Caco-2 (cell line): Measurements from ENCODE around the gene PNMA8A. TPM values are rescaled to one million over a fixed set of nuclear protein-coding genes. Genes with fewer than 3 reads are reported as not detected.

ENCODE experiments used
- BruUV-seq: library from RNA; stranded (reverse); fragments of 400-500 nt; replicated peaks from 2 replicates; lab custom pipeline; 2021; lab: Mats Ljungman, UMichigan
- CTCF ChIA-PET: fragments of 300-600 bp; sonication (Branson Sonifier 250); formaldehyde crosslinking; loops from one replicate; lab custom pipeline; 2022; ENCODE audit warnings: antibody characterized with exemption; lab: Charles Lee
- POLR2A ChIA-PET: fragments of 300-600 bp; sonication (Branson Sonifier 250); formaldehyde crosslinking; loops from one replicate; lab custom pipeline; 2022; ENCODE audit warnings: antibody characterized with exemption; lab: Charles Lee
- DNase-seq, 2 experiments: peaks; one replicate each; pipeline versions ENCODE4 v3.0.0 to v3.0.0-alpha.2; 2020 to 2022
- H3K27me3 ChIP-seq: replicated peaks from 2 replicates; pipeline ENCODE4 v1.6.0; 2011; ENCODE audit warnings: low read length; ENCODE audit not compliant: control insufficient read depth, insufficient read depth
- H3K36me3 ChIP-seq: 2 replicates; pipeline ENCODE4 v1.5.1; 2011; ENCODE audit warnings: low read length; ENCODE audit not compliant: control insufficient read depth, insufficient read depth
- H3K4me1 ChIP-seq: fragments of 250-450 bp; sonication (Bioruptor Pico); 2 replicates; pipeline ENCODE4 v1.5.1; 2020; ENCODE audit warnings: mild to moderate bottlenecking
- H3K4me3 ChIP-seq: 2 replicates; pipeline ENCODE4 v1.5.1; 2011; ENCODE audit warnings: low read depth, mild to moderate bottlenecking, control low read depth, low read length
- H3K9me3 ChIP-seq: fragments of 250-450 bp; sonication (Bioruptor Pico); 2 replicates; pipeline ENCODE4 v1.5.1; 2020; ENCODE audit warnings: mild to moderate bottlenecking, moderate library complexity
- H3K27ac Mint-ChIP-seq: one replicate; pipeline ENCODE4 v1.8.0; 2022; ENCODE audit warnings: mixed read lengths; ENCODE audit not compliant: unreplicated experiment
- H3K27me3 Mint-ChIP-seq: one replicate; pipeline ENCODE4 v1.8.0; 2022; ENCODE audit warnings: mixed read lengths; ENCODE audit not compliant: insufficient read depth, unreplicated experiment
- H3K36me3 Mint-ChIP-seq: one replicate; pipeline ENCODE4 v1.8.0; 2022; ENCODE audit warnings: mild to moderate bottlenecking, mixed read lengths; ENCODE audit not compliant: insufficient read depth, unreplicated experiment
- H3K4me1 Mint-ChIP-seq: one replicate; pipeline ENCODE4 v1.8.0; 2022; ENCODE audit warnings: low read depth, mixed read lengths; ENCODE audit not compliant: unreplicated experiment
- H3K4me3 Mint-ChIP-seq: one replicate; pipeline ENCODE4 v1.8.0; 2022; ENCODE audit warnings: mild to moderate bottlenecking, moderate library complexity, mixed read lengths; ENCODE audit not compliant: unreplicated experiment
- H3K9me3 Mint-ChIP-seq: one replicate; pipeline ENCODE4 v1.8.0; 2022; ENCODE audit warnings: mixed read lengths; ENCODE audit not compliant: unreplicated experiment
- intact Hi-C: fragments of 100-400 bp; cut with micrococcal nuclease; formaldehyde crosslinking; loops from one replicate; pipeline ENCODE4 v1.10.0; 2022; ENCODE audit not compliant: unreplicated experiment
- total RNA-seq: library from RNA; stranded (reverse); gene quantifications from 2 replicates; pipeline ENCODE4 v1.2.3, GENCODE V29; 2022
- TF ChIP-seq, protein P1 (sequence below), 2 experiments: fragments of 200-600 bp in 1 of 2; IDR thresholded peaks; 1 replicate in 1 of 2; 2 replicates in 1 of 2; pipeline versions ENCODE4 v1.5.1 to v1.8.0; 2011 to 2022; ENCODE audit warnings: antibody characterized with exemption in 1 of 2, control low read depth in 1 of 2, inconsistent platforms in 1 of 2, low read depth in 1 of 2, low read length in 1 of 2, mild to moderate bottlenecking in 1 of 2, moderate library complexity in 1 of 2; ENCODE audit not compliant: insufficient read depth in 1 of 2, severe bottlenecking in 1 of 2, unreplicated experiment in 1 of 2

Gene PNMA8A
- total RNA-seq, 1 experiment from 2014 or later, result not detected

DNA sequence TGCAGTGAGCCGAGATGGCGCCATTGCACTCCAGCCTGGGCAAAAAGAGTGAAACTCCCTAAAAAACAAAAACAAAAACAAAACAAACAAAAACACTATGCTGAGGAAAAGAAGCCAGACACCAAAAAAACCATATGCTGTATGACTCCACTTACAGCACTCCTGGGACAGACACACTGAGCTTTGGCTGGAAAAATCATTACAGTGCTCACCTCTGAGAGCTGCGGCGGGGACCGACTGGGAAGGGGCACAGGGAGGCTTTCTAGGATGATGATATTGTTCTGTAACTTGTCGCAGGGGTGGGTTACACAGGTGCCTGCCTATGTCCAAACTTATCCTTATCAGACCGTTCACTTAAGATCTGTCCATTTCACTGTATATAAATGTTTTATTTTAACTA, 7.8 kb downstream of the PNMA8A start:
- DNase-seq, result no peak
- Mint-ChIP-seq H3K27ac (no peak overlapping the region), H3K27me3 (no peaks in the 10 kb centered on the region), H3K36me3 (no peaks in the 10 kb centered on the region), H3K4me1 (no peaks in the 10 kb centered on the region), H3K4me3 (no peak overlapping the region), H3K9me3 (no peaks in the 10 kb centered on the region)
- no peak overlapping the region for H3K4me3 ChIP-seq
- no peaks in the 10 kb centered on the region for H3K4me1 ChIP-seq
- ChIA-PET CTCF (no interaction called here), POLR2A (no interaction called here)
- TF ChIP-seq, protein P1, sequence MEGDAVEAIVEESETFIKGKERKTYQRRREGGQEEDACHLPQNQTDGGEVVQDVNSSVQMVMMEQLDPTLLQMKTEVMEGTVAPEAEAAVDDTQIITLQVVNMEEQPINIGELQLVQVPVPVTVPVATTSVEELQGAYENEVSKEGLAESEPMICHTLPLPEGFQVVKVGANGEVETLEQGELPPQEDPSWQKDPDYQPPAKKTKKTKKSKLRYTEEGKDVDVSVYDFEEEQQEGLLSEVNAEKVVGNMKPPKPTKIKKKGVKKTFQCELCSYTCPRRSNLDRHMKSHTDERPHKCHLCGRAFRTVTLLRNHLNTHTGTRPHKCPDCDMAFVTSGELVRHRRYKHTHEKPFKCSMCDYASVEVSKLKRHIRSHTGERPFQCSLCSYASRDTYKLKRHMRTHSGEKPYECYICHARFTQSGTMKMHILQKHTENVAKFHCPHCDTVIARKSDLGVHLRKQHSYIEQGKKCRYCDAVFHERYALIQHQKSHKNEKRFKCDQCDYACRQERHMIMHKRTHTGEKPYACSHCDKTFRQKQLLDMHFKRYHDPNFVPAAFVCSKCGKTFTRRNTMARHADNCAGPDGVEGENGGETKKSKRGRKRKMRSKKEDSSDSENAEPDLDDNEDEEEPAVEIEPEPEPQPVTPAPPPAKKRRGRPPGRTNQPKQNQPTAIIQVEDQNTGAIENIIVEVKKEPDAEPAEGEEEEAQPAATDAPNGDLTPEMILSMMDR (IDR thresholded peaks at IDR 0.05; ENCODE audit: insufficient read depth in 1 of 2, low read depth in 1 of 2, low read length in 1 of 2, severe bottlenecking in 1 of 2, unreplicated experiment in 1 of 2), result no peak
- intact Hi-C loops, result no loop called here
- no peaks in the 10 kb centered on the region for H3K27me3 ChIP-seq
- H3K36me3 ChIP-seq, result no peaks in the 10 kb centered on the region
- BruUV-seq, result no TSS peak
- no peaks in the 10 kb centered on the region for H3K9me3 ChIP-seq

DNA sequence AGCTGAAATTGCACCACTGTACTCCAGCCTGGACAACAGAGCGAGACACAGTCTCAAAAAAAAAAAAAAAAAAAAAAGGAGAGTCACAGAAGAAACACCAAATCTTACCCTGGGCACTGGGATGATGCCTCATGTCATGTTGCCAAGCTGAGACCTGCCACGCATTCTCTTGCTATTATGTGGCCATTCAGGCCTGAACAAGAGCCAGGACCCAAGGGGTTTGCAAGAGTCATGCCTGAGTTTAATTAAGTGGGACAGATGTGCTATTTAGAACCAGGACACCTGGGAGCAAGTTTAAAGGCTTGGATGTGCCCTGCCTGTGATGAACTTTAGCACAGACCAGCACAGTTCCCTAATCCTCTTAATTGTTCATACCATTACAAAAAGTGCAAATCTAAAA, 9.8 kb downstream of the PNMA8A start:
- Mint-ChIP-seq H3K9me3 (no peaks in the 10 kb centered on the region), H3K4me1 (no peaks in the 10 kb centered on the region), H3K4me3 (no peak overlapping the region), H3K27me3 (peaks cover 2% of the 10 kb centered on the region), H3K36me3 (no peaks in the 10 kb centered on the region), H3K27ac (no peak overlapping the region)
- POLR2A ChIA-PET, result interaction anchor here (0.6 kb wide), 1 partner anchor 50 kb away, joined by 4 read pairs; no protein-coding TSS in a partner anchor
- H3K4me3 ChIP-seq, result no peak overlapping the region
- CTCF ChIA-PET, result interaction anchor here (0.5 kb wide), 1 partner anchor 16 kb away, joined by 4 read pairs; no protein-coding TSS in a partner anchor
- no peaks in the 10 kb centered on the region for H3K36me3 ChIP-seq
- BruUV-seq, result no TSS peak
- no peak for DNase-seq
- intact Hi-C loops, result no loop called here
- H3K4me1 ChIP-seq, result no peaks in the 10 kb centered on the region
- TF ChIP-seq, protein P1 (IDR thresholded peaks at IDR 0.05; ENCODE audit: insufficient read depth in 1 of 2, low read depth in 1 of 2, low read length in 1 of 2, severe bottlenecking in 1 of 2, unreplicated experiment in 1 of 2), result no peak
- no peaks in the 10 kb centered on the region for H3K9me3 ChIP-seq
- H3K27me3 ChIP-seq, result no peaks in the 10 kb centered on the region

DNA sequence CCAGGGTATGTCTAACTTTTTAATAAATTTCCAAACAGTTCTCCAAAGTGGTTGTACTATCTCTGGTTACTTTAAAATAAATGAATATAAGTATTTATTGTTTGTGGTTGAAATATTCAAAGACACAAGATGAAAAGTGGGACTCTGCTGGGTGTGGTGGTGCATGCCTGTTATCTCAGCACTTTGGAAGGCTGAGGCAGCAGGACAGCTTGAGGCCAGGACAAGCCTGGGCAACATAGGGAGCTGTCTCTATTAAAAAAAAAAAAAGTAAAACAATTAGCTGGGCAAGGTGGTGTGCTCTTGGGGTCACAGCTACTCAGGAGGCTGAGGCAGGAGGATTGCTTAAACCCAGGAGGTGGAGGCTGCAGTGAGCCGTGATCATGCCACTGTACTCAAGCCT, 10.4 kb downstream of the PNMA8A start:
- intact Hi-C loops, result no loop called here
- Histone ChIP-seq H3K36me3 (no peaks in the 10 kb centered on the region), H3K9me3 (no peaks in the 10 kb centered on the region), H3K4me1 (no peaks in the 10 kb centered on the region), H3K4me3 (no peak overlapping the region), H3K27me3 (no peaks in the 10 kb centered on the region)
- Mint-ChIP-seq H3K36me3 (no peaks in the 10 kb centered on the region), H3K27me3 (peaks cover 2% of the 10 kb centered on the region), H3K9me3 (no peaks in the 10 kb centered on the region), H3K4me3 (no peak overlapping the region), H3K4me1 (no peaks in the 10 kb centered on the region), H3K27ac (no peak overlapping the region)
- DNase-seq, result no peak
- CTCF ChIA-PET, result interaction anchor here (0.6 kb wide), 1 partner anchor 866 kb away, joined by 3 read pairs; no protein-coding TSS in a partner anchor
- TF ChIP-seq, protein P1 (IDR thresholded peaks at IDR 0.05; ENCODE audit: insufficient read depth in 1 of 2, low read depth in 1 of 2, low read length in 1 of 2, severe bottlenecking in 1 of 2, unreplicated experiment in 1 of 2), result no peak
- no TSS peak for BruUV-seq
- POLR2A ChIA-PET, result no interaction called here
